Endodermal cell (in vitro differentiated cells): ENCODE data around the gene ABLIM1. TPM values are rescaled to one million over a fixed set of nuclear protein-coding genes. Genes with fewer than 3 reads are reported as not detected.

Experiments used
- DNase-seq: peaks from one replicate; pipeline ENCODE4 v3.0.0-alpha.2; 2017
- H3K27ac ChIP-seq: 2 replicates; pipeline ENCODE4 v1.5.1; 2013; ENCODE audit warnings: mild to moderate bottlenecking, low read depth, low read length, moderate library complexity
- H3K27me3 ChIP-seq: 2 replicates; pipeline ENCODE4 v1.6.1; 2013; ENCODE audit warnings: mild to moderate bottlenecking, low read length, moderate library complexity; ENCODE audit not compliant: insufficient read depth, control insufficient read depth, poor library complexity, severe bottlenecking
- H3K36me3 ChIP-seq: 2 replicates; pipeline ENCODE4 v1.7.0; 2013; ENCODE audit warnings: mild to moderate bottlenecking, low read length, moderate library complexity; ENCODE audit not compliant: control insufficient read depth, insufficient read depth
- H3K4me1 ChIP-seq: one replicate; pipeline ENCODE4 v1.7.0; 2013; ENCODE audit warnings: low read length; ENCODE audit not compliant: control insufficient read depth, insufficient read depth
- H3K4me3 ChIP-seq: 2 replicates; pipeline ENCODE4 v1.5.1; 2013; ENCODE audit warnings: mild to moderate bottlenecking, low read length, moderate library complexity
- H3K9ac ChIP-seq: 2 replicates; pipeline ENCODE4 v1.6.1; 2013; ENCODE audit warnings: mild to moderate bottlenecking, low read length, moderate library complexity; ENCODE audit not compliant: poor library complexity, severe bottlenecking; ENCODE audit errors: extremely low read depth
- H3K9me3 ChIP-seq: 2 replicates; pipeline ENCODE4 v1.6.1; 2013; ENCODE audit warnings: mild to moderate bottlenecking, low read length, moderate library complexity; ENCODE audit not compliant: control insufficient read depth
- H3K27ac Mint-ChIP-seq: 2 replicates; pipeline ENCODE4 v1.8.0; 2020; ENCODE audit warnings: mixed read lengths
- H3K27me3 Mint-ChIP-seq: 2 replicates; pipeline ENCODE4 v1.8.0; 2021; ENCODE audit warnings: mild to moderate bottlenecking, mixed read lengths; ENCODE audit not compliant: insufficient read depth
- H3K36me3 Mint-ChIP-seq: 2 replicates; pipeline ENCODE4 v1.8.0; 2020; ENCODE audit warnings: low read depth, mixed read lengths
- H3K4me1 Mint-ChIP-seq: 2 replicates; pipeline ENCODE4 v1.8.0; 2020; ENCODE audit warnings: mixed read lengths
- H3K4me3 Mint-ChIP-seq: 2 replicates; pipeline ENCODE4 v1.8.0; 2020; ENCODE audit warnings: mild to moderate bottlenecking, moderate library complexity, mixed read lengths
- H3K9me3 Mint-ChIP-seq: 2 replicates; pipeline ENCODE4 v1.8.0; 2020; ENCODE audit warnings: mild to moderate bottlenecking, mixed read lengths
- WGBS, 2 experiments: methylation state at CpG; one replicate each; pipeline versions ENCODE4 v1.1.5 to v1.1.7; 2013; ENCODE audit warnings: missing lambda C conversion rate in 2 of 2, mixed read lengths in 1 of 2; ENCODE audit not compliant: insufficient coverage in 1 of 2, insufficient read length in 1 of 2; 5-methylcytosine and 5-hydroxymethylcytosine counted together
- total RNA-seq, 2 donors: library from RNA; stranded (reverse); fragmentation: NEBNext Ultra II Directional in 1 of 2; extraction: Animal tissue kit (Norgen Biotek cat#: 25700) in 1 of 2; gene quantifications; 2 replicates in 1 of 2; 3 replicates in 1 of 2; pipeline ENCODE4 v1.2.1, GENCODE V29; 2021
- TF ChIP-seq, protein P1 (sequence below): fragments of 200-600 bp; sonication (generic); conservative IDR thresholded peaks from 2 replicates; pipeline ENCODE4 v1.5.0; 2021; ENCODE audit warnings: antibody characterized with exemption, mild to moderate bottlenecking

ABLIM1 gene
- total RNA-seq, 2 donors from 2014 or later = 39.3 to 49.3 TPM

DNA sequence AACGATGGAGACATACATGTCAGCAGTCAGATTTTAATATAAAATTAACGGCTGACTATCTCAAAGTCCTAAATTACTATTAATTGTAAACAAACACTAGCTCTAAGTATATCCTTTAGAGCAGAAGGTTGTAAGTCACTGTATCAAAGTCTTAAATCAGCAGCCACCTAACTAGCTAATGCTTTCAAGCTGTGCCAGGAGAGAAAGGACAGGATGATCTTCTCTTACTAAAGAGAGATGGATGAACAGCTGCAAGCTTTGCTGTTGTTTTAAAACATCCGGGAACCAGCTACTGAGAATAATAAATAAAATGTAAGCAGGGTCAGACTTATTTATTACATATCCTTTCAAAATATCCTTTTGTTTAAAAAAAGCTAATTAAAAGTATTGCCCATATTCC, 24.0 kb upstream of the ABLIM1 start:
- DNase-seq = no peak
- H3K36me3 ChIP-seq = no peaks in the 10 kb centered on the region
- TF ChIP-seq, protein P1, sequence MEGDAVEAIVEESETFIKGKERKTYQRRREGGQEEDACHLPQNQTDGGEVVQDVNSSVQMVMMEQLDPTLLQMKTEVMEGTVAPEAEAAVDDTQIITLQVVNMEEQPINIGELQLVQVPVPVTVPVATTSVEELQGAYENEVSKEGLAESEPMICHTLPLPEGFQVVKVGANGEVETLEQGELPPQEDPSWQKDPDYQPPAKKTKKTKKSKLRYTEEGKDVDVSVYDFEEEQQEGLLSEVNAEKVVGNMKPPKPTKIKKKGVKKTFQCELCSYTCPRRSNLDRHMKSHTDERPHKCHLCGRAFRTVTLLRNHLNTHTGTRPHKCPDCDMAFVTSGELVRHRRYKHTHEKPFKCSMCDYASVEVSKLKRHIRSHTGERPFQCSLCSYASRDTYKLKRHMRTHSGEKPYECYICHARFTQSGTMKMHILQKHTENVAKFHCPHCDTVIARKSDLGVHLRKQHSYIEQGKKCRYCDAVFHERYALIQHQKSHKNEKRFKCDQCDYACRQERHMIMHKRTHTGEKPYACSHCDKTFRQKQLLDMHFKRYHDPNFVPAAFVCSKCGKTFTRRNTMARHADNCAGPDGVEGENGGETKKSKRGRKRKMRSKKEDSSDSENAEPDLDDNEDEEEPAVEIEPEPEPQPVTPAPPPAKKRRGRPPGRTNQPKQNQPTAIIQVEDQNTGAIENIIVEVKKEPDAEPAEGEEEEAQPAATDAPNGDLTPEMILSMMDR = no peak
- H3K4me1 ChIP-seq = peaks cover 8% of the 10 kb centered on the region
- Mint-ChIP-seq H3K27me3 (no peaks in the 10 kb centered on the region), H3K36me3 (no peaks in the 10 kb centered on the region), H3K27ac (no peak overlapping the region), H3K9me3 (no peaks in the 10 kb centered on the region), H3K4me3 (no peak overlapping the region), H3K4me1 (peaks cover 16% of the 10 kb centered on the region)
- no peak overlapping the region for H3K9ac ChIP-seq
- H3K4me3 ChIP-seq = no peak overlapping the region
- H3K27me3 ChIP-seq = no peaks in the 10 kb centered on the region
- 97% methylated on average over 2 of the region's 3 CpGs; no CpG with 5 or more reads in 1 of the 2 experiments for WGBS, 2 experiments
- H3K9me3 ChIP-seq = no peaks in the 10 kb centered on the region
- H3K27ac ChIP-seq = no peak overlapping the region

DNA sequence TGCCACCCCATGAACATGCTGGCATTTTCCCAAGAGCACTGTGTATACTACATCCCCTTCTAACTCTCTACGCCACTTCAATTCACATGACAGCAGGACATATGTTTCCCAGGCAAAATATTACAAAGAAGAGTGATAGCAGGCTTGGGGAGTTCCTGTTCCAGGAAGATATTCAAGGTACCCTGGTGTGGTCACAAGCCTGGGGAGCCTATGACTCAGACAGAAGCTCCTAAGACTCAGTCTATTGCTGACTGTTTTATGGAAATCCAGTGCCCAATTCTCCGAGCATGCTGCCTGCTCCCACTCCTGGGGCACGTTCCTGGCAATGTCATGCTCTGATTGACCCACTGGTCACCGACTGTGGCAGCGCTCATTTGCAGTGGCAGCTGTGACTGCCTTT, 23.5 kb upstream of the ABLIM1 start:
- H3K27ac Mint-ChIP-seq = no peak overlapping the region
- H3K27me3 ChIP-seq = no peaks in the 10 kb centered on the region
- no peak overlapping the region for H3K4me3 Mint-ChIP-seq
- no peaks in the 10 kb centered on the region for H3K36me3 ChIP-seq
- 66 to 87% methylated on average over 3 to 5 of the region's 5 CpGs for WGBS, 2 experiments
- no peaks in the 10 kb centered on the region for H3K36me3 Mint-ChIP-seq
- H3K9me3 ChIP-seq = no peaks in the 10 kb centered on the region
- no peak overlapping the region for H3K4me3 ChIP-seq
- no peaks in the 10 kb centered on the region for H3K9me3 Mint-ChIP-seq
- peaks cover 16% of the 10 kb centered on the region for H3K4me1 Mint-ChIP-seq
- no peaks in the 10 kb centered on the region for H3K27me3 Mint-ChIP-seq
- DNase-seq = no peak
- H3K9ac ChIP-seq = no peak overlapping the region
- peaks cover 8% of the 10 kb centered on the region for H3K4me1 ChIP-seq
- TF ChIP-seq, protein P1 = no peak
- H3K27ac ChIP-seq = no peak overlapping the region

DNA sequence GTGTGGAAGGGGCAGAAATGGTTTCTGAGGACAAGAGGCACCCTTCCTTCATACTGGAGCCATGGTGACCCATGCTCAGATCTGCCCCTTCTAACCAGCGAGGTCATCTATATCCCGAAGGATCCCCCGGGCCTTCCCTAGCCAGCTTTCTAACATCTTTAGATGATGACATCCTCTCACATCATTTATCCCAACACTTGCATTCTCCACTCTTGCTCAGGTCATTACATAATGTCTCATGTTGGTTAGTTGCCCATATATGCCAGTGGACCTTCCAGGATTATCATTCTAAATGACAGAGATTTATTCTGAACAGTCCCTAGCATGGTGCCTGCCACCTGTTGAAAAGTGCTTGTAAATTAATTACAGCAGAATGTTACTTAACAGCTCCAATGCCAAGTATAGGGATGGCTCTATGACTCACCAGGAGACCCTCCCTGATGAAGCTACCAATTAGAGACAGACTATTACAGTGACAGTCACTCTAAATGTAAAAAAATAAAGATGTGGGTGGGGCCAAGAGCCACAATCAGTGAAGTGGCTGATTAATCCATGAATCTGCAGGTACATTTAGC, 22.6 kb upstream of the ABLIM1 start:
- Histone ChIP-seq H3K9ac (no peak overlapping the region), H3K36me3 (no peaks in the 10 kb centered on the region), H3K4me3 (no peak overlapping the region), H3K27me3 (no peaks in the 10 kb centered on the region), H3K9me3 (no peaks in the 10 kb centered on the region), H3K27ac (no peak overlapping the region), H3K4me1 (peaks cover 8% of the 10 kb centered on the region)
- no peaks in the 10 kb centered on the region for H3K36me3 Mint-ChIP-seq
- 96% methylated on average over 3 of the region's 3 CpGs; no CpG with 5 or more reads in 1 of the 2 experiments for WGBS, 2 experiments
- H3K4me1 Mint-ChIP-seq = peaks cover 13% of the 10 kb centered on the region
- H3K4me3 Mint-ChIP-seq = no peak overlapping the region
- H3K9me3 Mint-ChIP-seq = no peaks in the 10 kb centered on the region
- TF ChIP-seq, protein P1 = no peak
- no peak overlapping the region for H3K27ac Mint-ChIP-seq
- no peak for DNase-seq
- no peaks in the 10 kb centered on the region for H3K27me3 Mint-ChIP-seq
